Ammon's horn (tissue), 1 donor: ENCODE data around the gene PRR19.
"Not testable (repeated sequence)": the region's sequence is repeated elsewhere in the genome, so short reads cannot be mapped to it uniquely, and the experiment has no call there.

Experiments
- DNase-seq: peaks from one replicate; pipeline ENCODE4 v3.0.0-alpha.2; 2016; ENCODE audit warnings: low spot score

The PRR19 gene

GRCh38 chr19:42325896-42326771, 24.2 kb downstream of the PRR19 start:
- no peak for DNase-seq

- no peak for DNase-seq
These were observed 25.0 kb downstream of the PRR19 start for GRCh38 chr19:42326969-42327368.

GRCh38 chr19:42327381-42327780, 25.4 kb downstream of the PRR19 start:
- no peak for DNase-seq

GRCh38 chr19:42328106-42328505, 26.2 kb downstream of the PRR19 start:
- DNase-seq, result no peak

GRCh38 chr19:42328854-42329253, 26.9 kb downstream of the PRR19 start:
- DNase-seq, result no peak

- no peak for DNase-seq
These were observed 28.3 kb downstream of the PRR19 start for GRCh38 chr19:42330241-42330711.

- DNase-seq, result not testable (repeated sequence)
These were observed 29.4 kb downstream of the PRR19 start for GRCh38 chr19:42331333-42331732.

GRCh38 chr19:42332059-42332458, 30.1 kb downstream of the PRR19 start:
- DNase-seq, result no peak

- DNase-seq, result no peak
These were observed 31.1 kb downstream of the PRR19 start for GRCh38 chr19:42333018-42333417.

- DNase-seq, result no peak
These were observed 32.2 kb downstream of the PRR19 start for GRCh38 chr19:42333975-42334696.

- DNase-seq, result no peak
These were observed 32.9 kb downstream of the PRR19 start for GRCh38 chr19:42334697-42335373.

- no peak for DNase-seq
These were observed 33.5 kb downstream of the PRR19 start for GRCh38 chr19:42335374-42335936.

- DNase-seq, result no peak
These were observed 34.0 kb downstream of the PRR19 start for GRCh38 chr19:42335971-42336370.

GRCh38 chr19:42339126-42339860, 37.4 kb downstream of the PRR19 start:
- not testable (repeated sequence) for DNase-seq

- not testable (repeated sequence) for DNase-seq
These were observed 38.0 kb downstream of the PRR19 start for GRCh38 chr19:42339922-42340321.

- DNase-seq, result no peak
These were observed 41.6 kb downstream of the PRR19 start for GRCh38 chr19:42343344-42344110.

- no peak for DNase-seq
These were observed 42.5 kb downstream of the PRR19 start for GRCh38 chr19:42344336-42344893.

- DNase-seq, result no peak
These were observed 43.4 kb downstream of the PRR19 start for GRCh38 chr19:42345191-42345812.

- no peak for DNase-seq
These were observed 46.3 kb downstream of the PRR19 start for GRCh38 chr19:42348211-42348610.
